ENCODE results near the gene CNNM2. TPM values are rescaled to one million over a fixed set of nuclear protein-coding genes. Genes with fewer than 3 reads are reported as not detected.

CNNM2 gene
- total RNA-seq, 4 donors from 2014 or later: 9.9 to 21.0 (median 10.5) TPM

- 79 to 82% methylated on average over 6 of the region's 6 CpGs for WGBS, 2 donors
- H3K27me3 ChIP-seq: no peaks in the 10 kb centered on the region
- no peaks in the 10 kb centered on the region for H3K36me3 ChIP-seq
- DNase-seq (ENCODE audit: low spot score in 2 of 2): no peak
- no peak for TF ChIP-seq CTCF (IDR thresholded peaks at IDR 0.05)
- TF ChIP-seq EP300 (IDR thresholded peaks at IDR 0.05): no peak
- no peak for TF ChIP-seq POLR2A (IDR thresholded peaks at IDR 0.05)
- peaks cover 0 to 6% (median 0%) of the 10 kb centered on the region in 4 donors for H3K4me1 ChIP-seq
- no peaks in the 10 kb centered on the region for H3K9me3 ChIP-seq
- no peak overlapping the region for H3K27ac ChIP-seq
- H3K4me3 ChIP-seq: no peak overlapping the region
Measured at GRCh38 chr10:103041391-103041790, 123.3 kb downstream of the CNNM2 start.

GRCh38 chr10:103042129-103042528 lies 124.0 kb downstream of the CNNM2 start:
- WGBS, 2 donors: 73 to 76% methylated on average over 5 of the region's 5 CpGs
- H3K27me3 ChIP-seq: no peaks in the 10 kb centered on the region
- no peak overlapping the region for H3K4me3 ChIP-seq
- no peaks in the 10 kb centered on the region for H3K36me3 ChIP-seq
- H3K27ac ChIP-seq: no peak overlapping the region
- H3K9me3 ChIP-seq: no peaks in the 10 kb centered on the region
- peaks cover 0 to 6% (median 0%) of the 10 kb centered on the region in 4 donors for H3K4me1 ChIP-seq
- TF ChIP-seq CTCF (IDR thresholded peaks at IDR 0.05): no peak
- TF ChIP-seq EP300 (IDR thresholded peaks at IDR 0.05): no peak
- no peak for TF ChIP-seq POLR2A (IDR thresholded peaks at IDR 0.05)
- no peak for DNase-seq (ENCODE audit: low spot score in 2 of 2)

- TF ChIP-seq CTCF (IDR thresholded peaks at IDR 0.05) (no peak), POLR2A (IDR thresholded peaks at IDR 0.05) (no peak), EP300 (IDR thresholded peaks at IDR 0.05) (no peak)
- no peak for DNase-seq (ENCODE audit: low spot score in 2 of 2)
- peaks cover 0 to 6% (median 0%) of the 10 kb centered on the region in 4 donors for H3K4me1 ChIP-seq
- 83 to 89% methylated on average over 7 of the region's 7 CpGs for WGBS, 2 donors
- H3K4me3 ChIP-seq: no peak overlapping the region
- H3K9me3 ChIP-seq: no peaks in the 10 kb centered on the region
- no peaks in the 10 kb centered on the region for H3K27me3 ChIP-seq
- H3K36me3 ChIP-seq: no peaks in the 10 kb centered on the region
- no peak overlapping the region for H3K27ac ChIP-seq
Measured at GRCh38 chr10:103042908-103043307, 124.8 kb downstream of the CNNM2 start.

GRCh38 chr10:103044942-103045489 lies 126.9 kb downstream of the CNNM2 start:
- TF ChIP-seq CTCF (IDR thresholded peaks at IDR 0.05) (no peak), EP300 (IDR thresholded peaks at IDR 0.05) (no peak), POLR2A (IDR thresholded peaks at IDR 0.05) (no peak)
- peaks cover 0 to 4% (median 0%) of the 10 kb centered on the region in 3 donors for H3K36me3 ChIP-seq
- peaks cover 0 to 6% (median 0%) of the 10 kb centered on the region in 4 donors for H3K4me1 ChIP-seq
- H3K4me3 ChIP-seq: no peak overlapping the region
- peak overlapping the region in 1 of 4 donors; percentile 52 for H3K27ac ChIP-seq
- H3K9me3 ChIP-seq: no peaks in the 10 kb centered on the region
- H3K27me3 ChIP-seq: no peaks in the 10 kb centered on the region
- 50 to 54% methylated on average over 8 of the region's 8 CpGs for WGBS, 2 donors
- no peak for DNase-seq (ENCODE audit: low spot score in 2 of 2)

- WGBS, 2 donors: 87 to 93% methylated on average over 3 of the region's 3 CpGs
- peaks cover 0 to 8% (median 0%) of the 10 kb centered on the region in 3 donors for H3K36me3 ChIP-seq
- DNase-seq (ENCODE audit: low spot score in 2 of 2): no peak
- H3K4me1 ChIP-seq: peaks cover 0 to 6% (median 0%) of the 10 kb centered on the region in 4 donors
- no peaks in the 10 kb centered on the region for H3K9me3 ChIP-seq
- TF ChIP-seq CTCF (IDR thresholded peaks at IDR 0.05): no peak
- TF ChIP-seq EP300 (IDR thresholded peaks at IDR 0.05): no peak
- no peak for TF ChIP-seq POLR2A (IDR thresholded peaks at IDR 0.05)
- no peaks in the 10 kb centered on the region for H3K27me3 ChIP-seq
- no peak overlapping the region for H3K4me3 ChIP-seq
- H3K27ac ChIP-seq: no peak overlapping the region
Measured at GRCh38 chr10:103045961-103046360, 127.9 kb downstream of the CNNM2 start.
